ENCODE results near the gene SMIM44.

SMIM44 gene

DNA sequence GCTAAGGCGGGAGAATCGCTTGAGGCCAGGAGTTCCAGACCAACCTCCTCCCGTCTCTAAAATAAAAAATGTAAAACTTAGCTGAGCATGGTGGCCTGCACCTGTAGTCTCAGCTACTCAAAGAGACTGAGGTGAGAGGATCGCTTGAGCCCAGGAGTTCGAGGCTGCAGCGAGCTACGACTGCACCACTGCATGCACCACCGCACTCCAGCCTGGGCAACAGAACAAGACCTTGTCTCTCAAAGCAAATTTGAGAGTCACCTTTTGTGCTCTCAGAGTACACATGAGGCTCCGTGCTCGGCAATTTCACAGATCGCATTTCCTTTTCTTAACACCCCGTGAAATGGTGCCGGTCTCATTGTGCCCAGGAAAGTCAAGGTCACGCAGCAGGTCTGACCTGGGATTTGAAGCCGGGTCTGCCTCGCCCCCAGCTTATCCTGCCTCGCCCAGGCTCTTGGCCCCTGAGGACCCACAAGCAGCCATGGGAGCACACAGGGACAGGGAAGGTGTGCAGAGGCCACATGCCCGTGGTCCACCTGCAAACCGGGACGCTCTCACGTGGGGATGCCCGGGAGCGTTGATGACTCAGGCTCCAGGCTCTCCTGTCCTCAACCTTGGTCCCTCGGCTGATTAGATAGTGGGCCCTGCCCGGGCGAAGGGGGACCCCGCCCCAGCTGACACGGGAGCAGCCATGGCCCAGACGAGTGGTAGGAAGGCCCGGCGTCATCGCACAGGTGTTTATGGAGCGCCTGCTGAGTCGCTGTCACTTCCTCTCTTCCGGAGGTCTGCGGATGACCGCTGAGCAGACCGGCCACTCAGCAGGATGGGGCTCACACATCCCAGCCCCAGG is 1.8 kb downstream of the SMIM44 start:
- DNase-seq (ENCODE audit: low read depth, low spot score): no peak
- ChIA-PET CTCF (interaction anchor here (1.9 to 11.2 kb wide), 5 partner anchors 8 to 177 kb away, joined by 8 to 129 read pairs (median 72); no protein-coding TSS in a partner anchor), POLR2A (no interaction called here)
- no peak for TF ChIP-seq CTCF (IDR thresholded peaks at IDR 0.05; ENCODE audit: insufficient read depth, low read length, missing control alignments)
- no peak overlapping the region for H3K4me3 ChIP-seq (ENCODE audit: low read depth, low read length)

DNA sequence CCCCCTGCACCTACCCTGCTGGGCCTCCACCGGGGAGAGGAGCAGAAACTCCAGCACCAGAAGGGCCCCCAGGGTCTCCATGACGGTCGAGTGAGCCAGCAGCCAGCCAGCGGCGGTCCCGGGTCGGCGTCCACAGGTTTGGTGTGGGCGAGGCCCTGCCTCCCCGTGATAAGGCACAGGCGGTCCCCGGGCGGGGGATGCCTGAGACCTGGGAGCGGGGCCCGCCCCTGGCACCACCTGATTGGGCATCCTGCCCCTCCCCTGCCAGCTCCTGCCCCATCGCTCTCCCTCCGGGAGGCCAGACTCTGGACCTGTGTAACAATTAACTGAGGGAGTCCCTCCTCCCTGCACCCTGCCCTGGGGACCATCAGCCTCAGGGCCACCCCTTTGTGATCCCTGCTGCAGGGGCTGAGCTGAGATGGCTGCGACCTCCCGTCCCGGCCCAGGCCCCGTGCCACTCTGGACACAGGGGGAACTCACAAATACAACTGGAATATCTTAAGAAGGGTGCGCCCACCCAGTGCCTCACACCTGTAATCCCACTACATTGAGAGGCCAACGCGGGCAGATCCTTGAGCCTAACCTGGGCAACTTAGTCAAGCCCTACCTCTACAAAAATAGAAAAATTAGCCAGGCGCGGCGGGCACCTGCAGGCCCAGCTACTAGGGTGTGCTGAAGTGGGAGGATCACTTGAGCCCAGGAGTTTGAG is 2.7 kb downstream of the SMIM44 start, which contains the start of gene SMIM24:
SMIM24 (minus strand) TSS at position 143 of the 709 bp plus-strand sequence; CDS start at position 81, 62 bp downstream.
- CTCF ChIA-PET: interaction anchor here (0.9 to 11.2 kb wide), 4 partner anchors 7 to 176 kb away, joined by 3 to 129 read pairs (median 90); no protein-coding TSS in a partner anchor
- POLR2A ChIA-PET: no interaction called here
- no peak for DNase-seq (ENCODE audit: low read depth, low spot score)
- TF ChIP-seq CTCF (IDR thresholded peaks at IDR 0.05; ENCODE audit: insufficient read depth, low read length, missing control alignments): no peak
- H3K4me3 ChIP-seq (ENCODE audit: low read depth, low read length): no peak within 1 kb of the TSS

- ChIA-PET POLR2A (no interaction called here), CTCF (interaction anchor here (0.9 to 11.2 kb wide), 7 partner anchors 9 to 175 kb away, joined by 3 to 129 read pairs (median 5); no protein-coding TSS in a partner anchor)
- H3K4me3 ChIP-seq (ENCODE audit: low read depth, low read length): no peak overlapping the region
- no peak for DNase-seq (ENCODE audit: low read depth, low spot score)
- no peak for TF ChIP-seq CTCF (IDR thresholded peaks at IDR 0.05; ENCODE audit: insufficient read depth, low read length, missing control alignments)
Measured at GRCh38 chr19:3479834-3480215, 3.4 kb downstream of the SMIM44 start.

- H3K4me3 ChIP-seq (ENCODE audit: low read depth, low read length): no peak overlapping the region
- ChIA-PET POLR2A (interaction anchor here (0.7 kb wide), 1 partner anchor 63 kb away, joined by 4 read pairs; no protein-coding TSS in a partner anchor), CTCF (interaction anchor here (1.1 to 11.2 kb wide), 7 partner anchors 9 to 174 kb away, joined by 4 to 129 read pairs (median 5); no protein-coding TSS in a partner anchor)
- no peak for TF ChIP-seq CTCF (IDR thresholded peaks at IDR 0.05; ENCODE audit: insufficient read depth, low read length, missing control alignments)
- DNase-seq (ENCODE audit: low read depth, low spot score): no peak
Measured at GRCh38 chr19:3479177-3479833, 3.9 kb downstream of the SMIM44 start.

GRCh38 chr19:3478409-3479176 is 4.6 kb downstream of the SMIM44 start:
- ChIA-PET CTCF (interaction anchor here (1.0 to 11.2 kb wide), 8 partner anchors 8 to 523 kb away, joined by 3 to 129 read pairs (median 4); no protein-coding TSS in a partner anchor), POLR2A (interaction anchor here (0.7 kb wide), 1 partner anchor 63 kb away, joined by 4 read pairs; no protein-coding TSS in a partner anchor)
- TF ChIP-seq CTCF (IDR thresholded peaks at IDR 0.05; ENCODE audit: insufficient read depth, low read length, missing control alignments): no peak
- H3K4me3 ChIP-seq (ENCODE audit: low read depth, low read length): no peak overlapping the region
- DNase-seq (ENCODE audit: low read depth, low spot score): no peak

Measured in AG04449 (cell line).